NB4 (cell line): ENCODE results near the gene RIOK2.

Experiments used
- DNase-seq: peaks from one replicate; pipeline ENCODE4 v3.0.0; 2010; ENCODE audit warnings: low read depth
- H3K4me3 ChIP-seq: one replicate; pipeline ENCODE4 v1.5.1; 2011; ENCODE audit warnings: mild to moderate bottlenecking, low read depth, low read length, moderate library complexity
- MYC ChIP-seq: IDR thresholded peaks from 2 replicates; pipeline ENCODE4 v1.6.1; 2011; ENCODE audit warnings: low read depth, low read length
- POLR2A ChIP-seq: IDR thresholded peaks from 2 replicates; pipeline ENCODE4 v1.6.1; 2011; ENCODE audit warnings: mild to moderate bottlenecking; ENCODE audit not compliant: insufficient read length; ENCODE audit errors: extremely low read depth
- TF ChIP-seq, protein P1 (sequence below): IDR thresholded peaks from one replicate; pipeline ENCODE4 v1.5.1; 2012; ENCODE audit warnings: low read depth, low read length
- TF ChIP-seq, protein P2 (sequence below): IDR thresholded peaks from 2 replicates; pipeline ENCODE4 v1.6.1; 2011; ENCODE audit warnings: low read depth, low read length

The RIOK2 gene

GRCh38 chr5:97164846-97165245, 18.2 kb downstream of the RIOK2 start:
- no peak for TF ChIP-seq MYC
- TF ChIP-seq POLR2A, result no peak
- TF ChIP-seq, protein P1, sequence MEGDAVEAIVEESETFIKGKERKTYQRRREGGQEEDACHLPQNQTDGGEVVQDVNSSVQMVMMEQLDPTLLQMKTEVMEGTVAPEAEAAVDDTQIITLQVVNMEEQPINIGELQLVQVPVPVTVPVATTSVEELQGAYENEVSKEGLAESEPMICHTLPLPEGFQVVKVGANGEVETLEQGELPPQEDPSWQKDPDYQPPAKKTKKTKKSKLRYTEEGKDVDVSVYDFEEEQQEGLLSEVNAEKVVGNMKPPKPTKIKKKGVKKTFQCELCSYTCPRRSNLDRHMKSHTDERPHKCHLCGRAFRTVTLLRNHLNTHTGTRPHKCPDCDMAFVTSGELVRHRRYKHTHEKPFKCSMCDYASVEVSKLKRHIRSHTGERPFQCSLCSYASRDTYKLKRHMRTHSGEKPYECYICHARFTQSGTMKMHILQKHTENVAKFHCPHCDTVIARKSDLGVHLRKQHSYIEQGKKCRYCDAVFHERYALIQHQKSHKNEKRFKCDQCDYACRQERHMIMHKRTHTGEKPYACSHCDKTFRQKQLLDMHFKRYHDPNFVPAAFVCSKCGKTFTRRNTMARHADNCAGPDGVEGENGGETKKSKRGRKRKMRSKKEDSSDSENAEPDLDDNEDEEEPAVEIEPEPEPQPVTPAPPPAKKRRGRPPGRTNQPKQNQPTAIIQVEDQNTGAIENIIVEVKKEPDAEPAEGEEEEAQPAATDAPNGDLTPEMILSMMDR, result no peak
- TF ChIP-seq, protein P2, sequence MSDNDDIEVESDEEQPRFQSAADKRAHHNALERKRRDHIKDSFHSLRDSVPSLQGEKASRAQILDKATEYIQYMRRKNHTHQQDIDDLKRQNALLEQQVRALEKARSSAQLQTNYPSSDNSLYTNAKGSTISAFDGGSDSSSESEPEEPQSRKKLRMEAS, result no peak
- H3K4me3 ChIP-seq, result no peak overlapping the region
- DNase-seq, result no peak

DNA sequence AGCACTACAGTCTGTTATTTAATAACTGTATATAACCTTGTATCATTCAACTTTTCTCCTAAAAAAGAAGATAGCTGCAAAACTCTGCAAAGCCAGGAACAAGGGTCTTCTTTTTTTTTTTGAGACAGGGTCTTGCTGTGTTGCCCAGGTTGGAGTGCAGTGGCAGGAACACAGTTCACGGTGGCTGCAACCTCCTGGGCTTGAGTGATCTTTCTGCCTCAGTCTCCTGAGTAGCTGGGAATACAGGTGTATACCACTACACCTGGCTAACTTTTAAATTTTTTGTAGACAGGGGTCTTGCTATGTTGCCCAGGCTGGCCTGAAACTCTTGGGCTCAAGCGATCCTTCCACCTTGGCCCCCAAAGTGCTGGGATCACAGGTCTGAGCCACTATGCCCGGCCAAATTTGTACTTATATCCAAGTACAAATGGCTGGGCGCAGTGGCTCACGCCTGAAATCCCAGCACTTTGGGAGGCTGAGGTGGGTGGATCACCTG, 19.2 kb downstream of the RIOK2 start:
- no peak overlapping the region for H3K4me3 ChIP-seq
- TF ChIP-seq, protein P1, result no peak
- TF ChIP-seq, protein P2, result no peak
- TF ChIP-seq MYC (no peak), POLR2A (no peak)
- no peak for DNase-seq

DNA sequence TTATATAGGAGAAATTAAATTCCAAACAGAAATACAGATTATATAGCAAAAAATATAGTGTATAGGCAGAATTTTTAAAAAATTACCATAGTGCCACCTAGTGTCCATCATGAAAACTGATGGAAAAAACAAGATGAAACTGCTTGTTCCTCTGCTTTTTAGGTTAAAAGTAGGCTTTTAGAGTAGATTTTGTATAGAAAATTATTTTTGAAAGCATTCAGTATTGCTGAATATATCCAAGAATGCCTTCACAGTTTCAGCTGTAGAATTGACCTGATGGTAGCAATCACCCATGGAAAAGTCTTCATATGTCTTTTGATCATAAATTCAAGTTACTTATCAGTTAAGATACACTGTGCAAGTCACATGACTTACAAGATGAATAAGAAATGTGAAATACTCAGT, 19.7 kb downstream of the RIOK2 start:
- peak; percentile 43 for DNase-seq
- no peak overlapping the region for H3K4me3 ChIP-seq
- no peak for TF ChIP-seq POLR2A
- TF ChIP-seq, protein P1, result no peak
- no peak for TF ChIP-seq MYC
- TF ChIP-seq, protein P2, result no peak

GRCh38 chr5:97162045-97162444, 21.0 kb downstream of the RIOK2 start:
- H3K4me3 ChIP-seq, result no peak overlapping the region
- peak; percentile 75 for DNase-seq
- TF ChIP-seq, protein P1, result peak; percentile 72
- TF ChIP-seq POLR2A, result no peak

GRCh38 chr5:97157689-97158088, 25.4 kb downstream of the RIOK2 start:
- no peak for TF ChIP-seq POLR2A
- no peak for TF ChIP-seq MYC
- TF ChIP-seq, protein P1, result no peak
- TF ChIP-seq, protein P2, result no peak
- DNase-seq, result no peak
- no peak overlapping the region for H3K4me3 ChIP-seq

- TF ChIP-seq POLR2A (no peak), MYC (no peak)
- TF ChIP-seq, protein P2, result no peak
- TF ChIP-seq, protein P1, result no peak
- no peak for DNase-seq
- H3K4me3 ChIP-seq, result no peak overlapping the region
These were observed 31.7 kb downstream of the RIOK2 start for GRCh38 chr5:97151370-97151769.
